Measurements from ENCODE around the gene HGFAC. TPM values are rescaled to one million over a fixed set of nuclear protein-coding genes. Genes with fewer than 3 reads are reported as not detected.

Gene HGFAC
- polyA plus RNA-seq (ENCODE audit: insufficient read length in 3 of 3): 1 to 10 TPM in 1 of 3 donors, under 1 TPM in 2; 0.71 to 1.3 (median 0.85) TPM

GRCh38 chr4:3441501-3442459 is at the start of gene HGFAC:
TSS of gene HGFAC (plus strand) at chr4:3441968. CDS start at chr4:3442002, 34 bp downstream.
- no peak for DNase-seq (ENCODE audit: low read depth in 3 of 3, low spot score in 2 of 3)

GRCh38 chr4:3392321-3392720 is 49.4 kb upstream of the HGFAC start:
- DNase-seq (ENCODE audit: low read depth in 3 of 3, low spot score in 2 of 3): no peak

GRCh38 chr4:3393171-3393570 is 48.6 kb upstream of the HGFAC start:
- no peak for DNase-seq (ENCODE audit: low read depth in 3 of 3, low spot score in 2 of 3)

GRCh38 chr4:3396600-3396999 is 45.2 kb upstream of the HGFAC start:
- DNase-seq (ENCODE audit: low read depth in 3 of 3, low spot score in 2 of 3): no peak

GRCh38 chr4:3397128-3397527 is 44.6 kb upstream of the HGFAC start:
- DNase-seq (ENCODE audit: low read depth in 3 of 3, low spot score in 2 of 3): no peak

- DNase-seq (ENCODE audit: low read depth in 3 of 3, low spot score in 2 of 3): no peak
Observed at GRCh38 chr4:3399277-3400194, 42.2 kb upstream of the HGFAC start.

- DNase-seq (ENCODE audit: low read depth in 3 of 3, low spot score in 2 of 3): no peak
Observed at GRCh38 chr4:3401436-3402171, 40.2 kb upstream of the HGFAC start.

- no peak for DNase-seq (ENCODE audit: low read depth in 3 of 3, low spot score in 2 of 3)
Observed at GRCh38 chr4:3402491-3403347, 39.0 kb upstream of the HGFAC start.

GRCh38 chr4:3403348-3403906 is 38.3 kb upstream of the HGFAC start:
- DNase-seq (ENCODE audit: low read depth in 3 of 3, low spot score in 2 of 3): no peak

GRCh38 chr4:3404546-3404945 is 37.2 kb upstream of the HGFAC start:
- no peak for DNase-seq (ENCODE audit: low read depth in 3 of 3, low spot score in 2 of 3)

GRCh38 chr4:3405176-3405575 is 36.6 kb upstream of the HGFAC start:
- no peak for DNase-seq (ENCODE audit: low read depth in 3 of 3, low spot score in 2 of 3)

- DNase-seq (ENCODE audit: low read depth in 3 of 3, low spot score in 2 of 3): no peak
Observed at GRCh38 chr4:3406021-3406420, 35.7 kb upstream of the HGFAC start.

GRCh38 chr4:3406431-3406830 is 35.3 kb upstream of the HGFAC start:
- no peak for DNase-seq (ENCODE audit: low read depth in 3 of 3, low spot score in 2 of 3)

- DNase-seq (ENCODE audit: low read depth in 3 of 3, low spot score in 2 of 3): no peak
Observed at GRCh38 chr4:3407171-3407771, 34.5 kb upstream of the HGFAC start.

GRCh38 chr4:3407930-3408792 is 33.6 kb upstream of the HGFAC start:
- no peak for DNase-seq (ENCODE audit: low read depth in 3 of 3, low spot score in 2 of 3)

GRCh38 chr4:3408793-3409330 is 32.9 kb upstream of the HGFAC start:
- no peak for DNase-seq (ENCODE audit: low read depth in 3 of 3, low spot score in 2 of 3)

GRCh38 chr4:3409571-3410091 is 32.1 kb upstream of the HGFAC start:
- DNase-seq (ENCODE audit: low read depth in 3 of 3, low spot score in 2 of 3): no peak

All from right renal cortex interstitium (tissue), 3 donors.